NCI-H2107 treated with DMSO at 0.1 percent for 48 hours (cell line): ENCODE results near the gene SORCS3.

ENCODE experiments used
- DNase-seq: peaks from one replicate; lab custom pipeline; 2025; ENCODE audit not compliant: unreplicated experiment; lab: John Stamatoyannopoulos, UW

Gene SORCS3

DNA sequence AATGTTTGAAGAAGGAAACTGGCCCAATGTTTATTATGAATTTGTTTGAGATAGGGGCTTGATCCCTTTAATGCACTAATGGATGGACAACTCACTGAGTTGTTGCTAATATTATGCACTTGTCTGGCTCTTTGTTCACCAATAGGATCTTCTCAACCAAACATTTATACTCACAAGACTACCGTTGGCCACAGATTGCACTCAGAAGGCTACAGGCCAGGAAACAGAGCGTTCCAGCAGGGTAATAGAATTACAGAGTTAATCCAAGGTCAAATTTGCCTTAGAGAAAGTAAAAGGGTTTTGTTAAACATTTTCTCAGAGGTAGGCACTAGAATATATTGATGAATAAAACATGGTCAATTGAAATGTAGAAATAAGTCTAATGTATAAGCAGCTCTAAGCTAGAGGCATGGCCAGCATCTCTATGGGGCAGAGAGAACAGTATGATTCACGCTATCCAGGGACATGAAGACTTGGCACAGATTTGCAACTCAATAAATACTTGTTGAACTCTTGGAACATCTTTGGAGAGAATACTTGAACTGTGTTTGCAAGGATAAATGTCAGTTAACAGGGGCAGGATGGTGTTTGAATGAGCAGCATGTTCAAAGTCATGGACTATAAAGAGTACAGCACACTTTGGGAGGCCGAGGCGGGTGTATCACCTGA is 606.9 kb downstream of the SORCS3 start:
- DNase-seq, result no peak

GRCh38 chr10:105252911-105253310 is 611.8 kb downstream of the SORCS3 start:
- DNase-seq, result no peak

- DNase-seq, result no peak
Observed at GRCh38 chr10:105253515-105254212, 612.6 kb downstream of the SORCS3 start.

GRCh38 chr10:105258036-105258673 is 617.1 kb downstream of the SORCS3 start:
- DNase-seq, result no peak

GRCh38 chr10:105258674-105259065 is 617.6 kb downstream of the SORCS3 start:
- DNase-seq, result no peak

GRCh38 chr10:105259201-105259600 is 618.1 kb downstream of the SORCS3 start:
- DNase-seq, result no peak

- DNase-seq, result no peak
Observed at GRCh38 chr10:105262666-105263065, 621.6 kb downstream of the SORCS3 start.

GRCh38 chr10:105266966-105267539 is 626.0 kb downstream of the SORCS3 start:
- no peak for DNase-seq

- no peak for DNase-seq
Observed at GRCh38 chr10:105268961-105269360, 627.9 kb downstream of the SORCS3 start.

DNA sequence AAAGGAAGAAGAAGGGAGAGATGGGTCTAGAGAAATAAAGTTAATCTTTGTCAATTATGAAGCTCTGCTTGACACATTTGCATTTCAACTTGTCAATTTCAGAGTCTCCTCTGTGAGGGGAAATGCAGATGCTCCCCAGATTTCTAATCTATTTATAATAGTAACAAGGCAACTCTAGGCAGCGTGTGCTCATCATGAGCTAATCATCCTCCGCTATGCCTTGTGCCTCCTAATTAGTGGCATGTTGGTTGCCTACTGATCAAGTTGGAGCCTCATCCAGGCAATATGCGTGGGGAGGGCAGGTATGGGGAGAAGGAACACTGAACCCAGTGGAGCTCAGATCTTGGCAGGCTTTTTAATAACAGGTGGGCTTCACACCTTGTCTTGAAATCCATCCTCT is 628.6 kb downstream of the SORCS3 start:
- DNase-seq, result no peak

- no peak for DNase-seq
Observed at GRCh38 chr10:105274556-105275070, 633.5 kb downstream of the SORCS3 start.

DNA sequence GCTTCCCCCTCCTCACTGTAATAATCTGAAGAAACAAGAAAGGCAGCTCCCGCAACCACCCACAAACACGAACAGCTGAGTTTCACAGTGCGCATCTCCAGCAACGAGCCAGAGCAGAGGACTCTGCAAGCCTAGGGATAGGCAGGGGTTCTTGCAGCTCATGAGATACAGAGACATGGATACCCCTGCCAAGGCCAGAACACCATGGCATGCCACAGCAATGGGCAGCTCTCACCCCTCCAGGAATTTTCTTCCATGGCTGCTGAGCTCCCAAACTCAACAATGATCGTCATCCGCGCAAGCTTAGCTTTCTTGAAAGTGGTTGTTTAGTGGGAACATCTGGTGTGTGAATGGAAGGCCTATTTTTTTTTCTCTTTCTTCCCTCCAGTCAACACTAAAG is 637.3 kb downstream of the SORCS3 start:
- DNase-seq, result no peak

DNA sequence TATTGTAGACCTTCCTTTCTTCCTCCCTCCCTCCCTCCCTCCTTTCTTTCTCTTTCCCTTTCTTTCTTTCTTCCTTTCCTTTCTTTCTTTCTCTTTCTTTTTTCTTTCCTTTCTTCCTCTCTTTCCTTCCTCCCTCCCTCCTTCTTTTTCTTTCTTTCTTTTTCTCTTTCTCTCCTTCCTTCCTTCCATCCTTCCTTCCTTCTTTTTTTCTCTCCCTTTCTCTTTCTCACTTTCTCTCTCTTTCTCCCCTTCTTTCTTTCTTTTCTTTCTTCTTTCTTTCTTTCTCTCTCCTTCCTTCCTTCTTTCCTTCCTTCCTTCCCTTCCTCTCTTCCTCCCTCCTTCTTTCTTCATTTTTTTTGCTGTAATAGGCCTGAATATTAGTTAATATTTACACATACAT is 638.0 kb downstream of the SORCS3 start:
- DNase-seq, result no peak

DNA sequence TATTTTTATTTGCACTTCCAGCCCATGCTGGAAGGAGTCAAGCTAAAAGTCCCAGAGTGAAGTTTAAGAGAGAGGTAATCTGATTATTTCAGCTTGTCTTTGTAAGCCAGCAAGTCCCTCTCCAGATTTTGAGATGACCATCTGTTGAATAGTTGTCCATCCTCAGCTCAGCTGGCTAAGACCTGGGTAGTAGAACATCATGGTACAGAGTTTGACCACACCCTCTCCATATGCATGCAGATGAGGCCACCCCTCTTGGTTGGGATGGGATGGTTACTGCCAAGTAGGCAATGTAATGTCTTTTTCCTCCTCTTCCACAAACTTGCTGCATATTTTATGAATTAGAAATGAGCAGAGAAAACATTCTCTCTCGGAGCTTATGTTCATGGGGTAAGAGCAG is 639.8 kb downstream of the SORCS3 start:
- DNase-seq, result no peak

GRCh38 chr10:105284476-105285215 is 643.6 kb downstream of the SORCS3 start:
- no peak for DNase-seq

- DNase-seq, result no peak
Observed at GRCh38 chr10:105288026-105288425, 646.9 kb downstream of the SORCS3 start.

- DNase-seq, result no peak
Observed at GRCh38 chr10:105288613-105289012, 647.5 kb downstream of the SORCS3 start.

GRCh38 chr10:105291571-105291970 is 650.5 kb downstream of the SORCS3 start:
- no peak for DNase-seq

DNA sequence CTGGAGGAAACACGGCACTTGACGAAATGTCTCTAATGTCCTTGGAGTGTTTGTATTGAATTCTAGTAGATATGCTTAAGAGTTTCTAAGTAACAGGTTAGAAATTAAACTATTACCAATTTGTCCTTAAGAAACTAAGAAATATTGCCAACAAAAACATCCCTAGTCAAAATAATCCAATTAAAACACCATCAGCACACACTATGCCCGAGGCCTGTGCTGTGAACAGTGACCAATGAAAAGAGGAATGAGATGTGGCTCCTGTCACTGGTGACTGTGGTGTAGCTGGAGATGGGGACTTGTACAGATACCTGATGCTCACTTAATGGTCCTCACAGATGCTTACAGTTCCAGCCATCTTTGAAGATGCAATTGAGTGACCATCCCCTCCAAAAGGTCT is 651.1 kb downstream of the SORCS3 start:
- DNase-seq, result no peak
